ENCODE results near the gene CDIPT.

DNA sequence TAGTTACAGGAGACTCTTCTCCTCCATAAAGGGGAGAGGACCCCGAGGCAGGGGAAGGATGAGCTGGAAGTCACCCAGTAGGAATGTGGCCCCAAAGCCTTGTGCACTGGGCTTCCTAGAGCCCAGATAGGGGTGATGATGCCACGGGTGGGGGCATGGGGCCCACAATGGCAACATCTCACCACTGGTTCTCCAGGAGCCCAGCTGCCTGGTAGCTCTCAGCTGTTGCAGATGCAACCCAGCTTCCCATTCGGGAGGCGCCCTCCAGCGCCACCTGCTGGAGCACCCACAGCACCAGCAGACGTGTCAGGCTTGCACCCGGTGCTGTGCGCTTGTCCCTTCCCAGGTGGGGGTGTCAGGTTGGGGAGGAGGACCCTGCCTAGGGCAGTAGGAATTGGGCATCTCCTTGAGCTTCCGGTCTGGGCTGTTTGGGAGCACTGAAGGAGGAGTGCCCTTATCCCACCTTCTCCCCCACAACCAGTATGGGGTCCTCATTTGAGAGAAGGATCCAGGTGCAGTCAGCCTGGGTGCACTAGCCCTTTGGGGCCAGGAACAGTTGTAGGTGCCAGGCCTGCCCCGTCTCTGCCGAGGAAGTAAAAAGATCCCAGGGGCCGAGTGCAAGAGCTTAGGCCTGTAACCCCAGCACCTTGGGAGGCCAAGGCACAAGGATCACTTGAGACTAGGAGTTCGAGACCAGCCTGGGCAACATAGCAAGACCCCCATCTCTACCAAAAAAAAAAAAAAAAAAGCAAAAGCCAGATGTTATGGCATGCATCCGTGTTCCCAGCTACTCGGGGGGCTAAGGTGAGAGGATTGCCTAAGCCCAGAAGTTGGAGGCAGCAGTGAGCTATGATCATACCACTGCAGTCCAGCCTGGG lies 14.4 kb downstream of the CDIPT start:
- TF ChIP-seq ZNF274 (IDR thresholded peaks at IDR 0.05; ENCODE audit: low read depth, low read length) (no peak), YY1 (IDR thresholded peaks at IDR 0.05; ENCODE audit: insufficient read depth, insufficient read length) (no peak), SUZ12 (IDR thresholded peaks at IDR 0.05; ENCODE audit: extremely low read depth, insufficient read depth, insufficient read length) (no peak)

Data from NT2/D1 (cell line).